Measurements from ENCODE around the gene UHRF2. TPM values are rescaled to one million over a fixed set of nuclear protein-coding genes. Genes with fewer than 3 reads are reported as not detected.
"Not testable (repeated sequence)": the region's sequence is repeated elsewhere in the genome, so short reads cannot be mapped to it uniquely, and the experiment has no call there.

The UHRF2 gene
- total and polyA plus RNA-seq, 2 donors (not counting 3 experiments of a cell fraction or from before 2014, with no cell fraction given), result 63.5 to 101 TPM

GRCh38 chr9:6450641-6451375 lies 37.8 kb downstream of the UHRF2 start:
- TSS peak; percentile 18 for BruUV-seq (replicated peaks)
- peak overlapping the region; percentile 66 for H3K27ac ChIP-seq (ENCODE audit: insufficient read depth, low read depth, low read length)

GRCh38 chr9:6455292-6455691 lies 42.3 kb downstream of the UHRF2 start:
- BruUV-seq (replicated peaks); dilution Hi-C loops (cut with MboI; ENCODE audit: extremely low pct_ligation_motif_present, low sequenced_read_pairs); H2AFZ ChIP-seq (ENCODE audit: low read depth, low read length); H3K4me3 ChIP-seq (replicated peaks in 1 of 3; ENCODE audit: insufficient read depth in 1 of 3, low read depth in 1 of 3, low read length in 3 of 3); FAIRE-seq; CTCF ChIA-PET; DNase-seq (ENCODE audit: low read depth, low spot score); H3K27me3 ChIP-seq (ENCODE audit: control insufficient read depth in 2 of 2, insufficient read depth in 2 of 2, low read length in 2 of 2); H3K9ac ChIP-seq (replicated peaks; ENCODE audit: extremely low read depth, insufficient read depth, low read length); POLR2A ChIA-PET; H3K27ac ChIP-seq (ENCODE audit: insufficient read depth, low read depth, low read length); H3K36me3 ChIP-seq (ENCODE audit: control insufficient read depth in 2 of 2, extremely low read depth in 1 of 2, insufficient read depth in 2 of 2, low read length in 2 of 2); H3K4me2 ChIP-seq (ENCODE audit: insufficient read depth, low read length); intact Hi-C loops (cut with micrococcal nuclease); H3K9me3 ChIP-seq (replicated peaks; ENCODE audit: control insufficient read depth, insufficient read depth, low read length); H3K9me1 ChIP-seq (replicated peaks; ENCODE audit: control insufficient read depth, extremely low read depth, insufficient read depth, low read length): not testable (repeated sequence)
- Histone ChIP-seq H3K79me2 (ENCODE audit: control insufficient read depth, insufficient read depth, low read length) (peaks cover 99% of the 10 kb centered on the region), H3K4me1 (ENCODE audit: control insufficient read depth, extremely low read depth, insufficient read depth, low read length) (peaks cover 15% of the 10 kb centered on the region), H4K20me1 (replicated peaks; ENCODE audit: control insufficient read depth, extremely low read depth, insufficient read depth, low read length) (peaks cover 16% of the 10 kb centered on the region)

More at GRCh38 chr9:6450641-6451375, 37.8 kb downstream of the UHRF2 start:
- Histone ChIP-seq H3K79me2 (ENCODE audit: control insufficient read depth, insufficient read depth, low read length) (peaks cover 100% of the 10 kb centered on the region), H3K27me3 (ENCODE audit: control insufficient read depth in 2 of 2, insufficient read depth in 2 of 2, low read length in 2 of 2) (no peaks in the 10 kb centered on the region), H4K20me1 (replicated peaks; ENCODE audit: control insufficient read depth, extremely low read depth, insufficient read depth, low read length) (peaks cover 28% of the 10 kb centered on the region), H3K9me1 (replicated peaks; ENCODE audit: control insufficient read depth, extremely low read depth, insufficient read depth, low read length) (no peaks in the 10 kb centered on the region), H3K4me2 (ENCODE audit: insufficient read depth, low read length) (peak overlapping the region; percentile 42), H3K4me1 (ENCODE audit: control insufficient read depth, extremely low read depth, insufficient read depth, low read length) (peaks cover 38% of the 10 kb centered on the region), H3K36me3 (ENCODE audit: control insufficient read depth in 2 of 2, extremely low read depth in 1 of 2, insufficient read depth in 2 of 2, low read length in 2 of 2) (peaks cover 0 to 4% of the 10 kb centered on the region in 2 experiments), H2AFZ (ENCODE audit: low read depth, low read length) (no peak overlapping the region), H3K9ac (replicated peaks; ENCODE audit: extremely low read depth, insufficient read depth, low read length) (peak overlapping the region; percentile 26), H3K9me3 (replicated peaks; ENCODE audit: control insufficient read depth, insufficient read depth, low read length) (no peaks in the 10 kb centered on the region), H3K4me3 (replicated peaks in 1 of 3; ENCODE audit: insufficient read depth in 1 of 3, low read depth in 1 of 3, low read length in 3 of 3) (no peak overlapping the region)
- dilution Hi-C loops (cut with MboI; ENCODE audit: extremely low pct_ligation_motif_present, low sequenced_read_pairs) (no loop called here), intact Hi-C loops (cut with micrococcal nuclease) (loop anchor here (2.0 kb wide), 2 partner anchors 20 to 36 kb away; no protein-coding TSS in a partner anchor)
- ChIA-PET CTCF (interaction anchor here (2.2 kb wide), 1 partner anchor 117 kb away, joined by 7 read pairs; no protein-coding TSS in a partner anchor), POLR2A (no interaction called here)
- TF ChIP-seq POLR2AphosphoS5 (IDR thresholded peaks at IDR 0.05; ENCODE audit: insufficient read depth, low read depth, low read length) (no peak), GATA2 (IDR thresholded peaks at IDR 0.05; ENCODE audit: insufficient read depth, insufficient read length, low read depth, low read length) (no peak), POLR2A (IDR thresholded peaks at IDR 0.05; ENCODE audit: low read depth, low read length) (no peak)
- TF ChIP-seq, protein P1, sequence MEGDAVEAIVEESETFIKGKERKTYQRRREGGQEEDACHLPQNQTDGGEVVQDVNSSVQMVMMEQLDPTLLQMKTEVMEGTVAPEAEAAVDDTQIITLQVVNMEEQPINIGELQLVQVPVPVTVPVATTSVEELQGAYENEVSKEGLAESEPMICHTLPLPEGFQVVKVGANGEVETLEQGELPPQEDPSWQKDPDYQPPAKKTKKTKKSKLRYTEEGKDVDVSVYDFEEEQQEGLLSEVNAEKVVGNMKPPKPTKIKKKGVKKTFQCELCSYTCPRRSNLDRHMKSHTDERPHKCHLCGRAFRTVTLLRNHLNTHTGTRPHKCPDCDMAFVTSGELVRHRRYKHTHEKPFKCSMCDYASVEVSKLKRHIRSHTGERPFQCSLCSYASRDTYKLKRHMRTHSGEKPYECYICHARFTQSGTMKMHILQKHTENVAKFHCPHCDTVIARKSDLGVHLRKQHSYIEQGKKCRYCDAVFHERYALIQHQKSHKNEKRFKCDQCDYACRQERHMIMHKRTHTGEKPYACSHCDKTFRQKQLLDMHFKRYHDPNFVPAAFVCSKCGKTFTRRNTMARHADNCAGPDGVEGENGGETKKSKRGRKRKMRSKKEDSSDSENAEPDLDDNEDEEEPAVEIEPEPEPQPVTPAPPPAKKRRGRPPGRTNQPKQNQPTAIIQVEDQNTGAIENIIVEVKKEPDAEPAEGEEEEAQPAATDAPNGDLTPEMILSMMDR (IDR thresholded peaks at IDR 0.05; ENCODE audit: extremely low read depth in 1 of 2, insufficient read depth in 1 of 2, low read depth in 1 of 2, low read length in 2 of 2), result no peak
- DNase-seq (ENCODE audit: low read depth, low spot score) (peak; percentile 58), FAIRE-seq (peak; percentile 57)

DNA sequence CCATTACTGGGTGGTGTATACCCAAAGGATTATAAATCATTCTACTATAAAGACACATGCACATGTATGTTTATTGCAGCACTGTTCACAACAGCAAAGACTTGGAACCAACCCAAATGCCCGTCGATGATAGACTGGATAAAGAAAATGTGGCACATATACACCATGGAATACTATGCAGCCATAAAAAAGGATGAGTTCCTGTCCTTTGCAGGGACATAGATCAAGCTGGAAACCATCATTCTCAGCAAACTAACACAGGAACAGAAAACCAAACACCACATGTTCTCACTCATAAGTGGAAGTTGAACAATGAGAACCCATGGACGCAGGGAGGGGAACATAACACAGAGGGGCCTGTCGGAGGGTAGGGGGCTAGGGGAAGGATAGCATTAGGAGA lies 45.7 kb downstream of the UHRF2 start:
- BruUV-seq (replicated peaks); H3K9me3 ChIP-seq (replicated peaks; ENCODE audit: control insufficient read depth, insufficient read depth, low read length); H3K4me2 ChIP-seq (ENCODE audit: insufficient read depth, low read length); H3K9ac ChIP-seq (replicated peaks; ENCODE audit: extremely low read depth, insufficient read depth, low read length); H3K36me3 ChIP-seq (ENCODE audit: control insufficient read depth in 2 of 2, extremely low read depth in 1 of 2, insufficient read depth in 2 of 2, low read length in 2 of 2); H2AFZ ChIP-seq (ENCODE audit: low read depth, low read length); intact Hi-C loops (cut with micrococcal nuclease); DNase-seq (ENCODE audit: low read depth, low spot score); H3K27ac ChIP-seq (ENCODE audit: insufficient read depth, low read depth, low read length); POLR2A ChIA-PET; H3K4me1 ChIP-seq (ENCODE audit: control insufficient read depth, extremely low read depth, insufficient read depth, low read length); H3K4me3 ChIP-seq (replicated peaks in 1 of 3; ENCODE audit: insufficient read depth in 1 of 3, low read depth in 1 of 3, low read length in 3 of 3); H3K27me3 ChIP-seq (ENCODE audit: control insufficient read depth in 2 of 2, insufficient read depth in 2 of 2, low read length in 2 of 2); H3K9me1 ChIP-seq (replicated peaks; ENCODE audit: control insufficient read depth, extremely low read depth, insufficient read depth, low read length); FAIRE-seq; dilution Hi-C loops (cut with MboI; ENCODE audit: extremely low pct_ligation_motif_present, low sequenced_read_pairs); CTCF ChIA-PET; H4K20me1 ChIP-seq (replicated peaks; ENCODE audit: control insufficient read depth, extremely low read depth, insufficient read depth, low read length): not testable (repeated sequence)
- H3K79me2 ChIP-seq (ENCODE audit: control insufficient read depth, insufficient read depth, low read length), result peaks cover 97% of the 10 kb centered on the region
